A673 (cell line): ENCODE data around the gene HSDL2. TPM values are rescaled to one million over a fixed set of nuclear protein-coding genes. Genes with fewer than 3 reads are reported as not detected.
A peak's percentile ranks its signal among the peaks of the same experiment; 100 is the strongest.

Experiments
- BruUV-seq: library from RNA; stranded (reverse); fragments of 400-500 nt; replicated peaks from 2 replicates; lab custom pipeline; 2021; lab: Mats Ljungman, UMichigan
- CTCF ChIA-PET: fragments of 300-600 bp; sonication (Branson Sonifier 250); formaldehyde crosslinking; loops from one replicate; lab custom pipeline; 2022; ENCODE audit warnings: antibody characterized with exemption; lab: Charles Lee
- POLR2A ChIA-PET: fragments of 300-600 bp; sonication (Branson Sonifier 250); formaldehyde crosslinking; loops from one replicate; lab custom pipeline; 2022; ENCODE audit warnings: antibody characterized with exemption; ENCODE audit not compliant: low non-redundant PET; lab: Charles Lee
- DNase-seq: peaks from one replicate; pipeline ENCODE4 v3.0.0-alpha.2; 2015; ENCODE audit warnings: low spot score
- H3K27ac ChIP-seq: fragments of 200-600 bp; sonication (generic); 2 replicates; pipeline ENCODE4 v1.5.1; 2016; ENCODE audit warnings: mixed run types, low read depth, mild to moderate bottlenecking, mixed read lengths, antibody characterized with exemption, low read length; ENCODE audit not compliant: poor library complexity, severe bottlenecking
- H3K27me3 ChIP-seq: fragments of 200-600 bp; sonication (generic); replicated peaks from 2 replicates; pipeline ENCODE4 v1.6.1; 2017; ENCODE audit warnings: mixed run types, low read depth, mild to moderate bottlenecking, mixed read lengths, antibody characterized with exemption, low read length; ENCODE audit not compliant: insufficient read depth, poor library complexity
- H3K36me3 ChIP-seq: fragments of 200-600 bp; sonication (generic); 2 replicates; pipeline ENCODE4 v1.6.1; 2016; ENCODE audit warnings: mixed run types, mild to moderate bottlenecking, mixed read lengths, antibody characterized with exemption, low read length; ENCODE audit not compliant: insufficient read depth, poor library complexity, severe bottlenecking
- H3K4me1 ChIP-seq: fragments of 200-600 bp; sonication (generic); 2 replicates; pipeline ENCODE4 v1.6.1; 2017; ENCODE audit warnings: mixed run types, mild to moderate bottlenecking, mixed read lengths, antibody characterized with exemption, low read length; ENCODE audit not compliant: insufficient read depth, poor library complexity, severe bottlenecking
- H3K4me3 ChIP-seq: fragments of 200-600 bp; sonication (generic); 2 replicates; pipeline ENCODE4 v1.5.1; 2016; ENCODE audit warnings: low read depth, mixed run types, mild to moderate bottlenecking, mixed read lengths, low read length; ENCODE audit not compliant: poor library complexity, severe bottlenecking
- H3K9me3 ChIP-seq: fragments of 200-600 bp; sonication (generic); 2 replicates; pipeline ENCODE4 v1.6.1; 2016; ENCODE audit warnings: mixed run types, low read depth, mild to moderate bottlenecking, mixed read lengths, antibody characterized with exemption, low read length; ENCODE audit not compliant: poor library complexity, severe bottlenecking
- EZH2 ChIP-seq: fragments of 200-600 bp; sonication (generic); IDR thresholded peaks from 2 replicates; pipeline ENCODE4 v1.6.1; 2017; ENCODE audit warnings: borderline replicate concordance, low read depth, mild to moderate bottlenecking, mixed read lengths, antibody characterized with exemption, low read length; ENCODE audit not compliant: poor library complexity, severe bottlenecking
- intact Hi-C: fragments of 100-400 bp; cut with micrococcal nuclease; formaldehyde crosslinking; loops from one replicate; pipeline ENCODE4 v1.10.0; 2022; ENCODE audit not compliant: unreplicated experiment
- total RNA-seq: library from RNA; stranded (reverse); gene quantifications from 2 replicates; pipeline ENCODE4 v1.2.3, GENCODE V29; 2021
- TF ChIP-seq, protein P1 (sequence below): fragments of 300-800, 200-600 bp; sonication (generic); conservative IDR thresholded peaks from 2 replicates; pipeline ENCODE4 v1.5.1; 2017; ENCODE audit warnings: low read depth, mild to moderate bottlenecking, antibody characterized with exemption, low read length, moderate library complexity, mixed read lengths

HSDL2 gene
- total RNA-seq, 1 experiment from 2014 or later = 28.2 TPM

DNA sequence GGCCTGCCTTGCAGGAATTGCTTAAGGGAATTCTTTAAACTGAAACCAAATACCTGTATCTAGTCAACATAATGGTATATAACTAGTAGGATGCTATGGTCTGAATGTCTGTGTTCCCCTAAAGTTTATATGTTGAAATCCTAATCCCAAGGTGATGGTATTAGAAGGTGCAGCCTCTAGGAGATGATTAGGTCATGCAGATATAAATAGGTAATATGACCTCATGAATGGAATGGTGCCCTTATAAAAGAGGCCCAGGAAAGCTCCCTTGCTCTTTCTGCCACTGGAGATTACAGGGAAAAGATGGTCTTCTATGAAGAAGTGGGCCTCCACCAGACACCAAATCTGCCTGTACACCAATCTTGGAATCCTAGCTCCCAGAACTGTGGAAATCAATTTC, 99.3 kb downstream of the HSDL2 start:
- no peak overlapping the region for H3K4me3 ChIP-seq
- no peaks in the 10 kb centered on the region for H3K4me1 ChIP-seq
- TF ChIP-seq EZH2 = no peak
- TF ChIP-seq, protein P1, sequence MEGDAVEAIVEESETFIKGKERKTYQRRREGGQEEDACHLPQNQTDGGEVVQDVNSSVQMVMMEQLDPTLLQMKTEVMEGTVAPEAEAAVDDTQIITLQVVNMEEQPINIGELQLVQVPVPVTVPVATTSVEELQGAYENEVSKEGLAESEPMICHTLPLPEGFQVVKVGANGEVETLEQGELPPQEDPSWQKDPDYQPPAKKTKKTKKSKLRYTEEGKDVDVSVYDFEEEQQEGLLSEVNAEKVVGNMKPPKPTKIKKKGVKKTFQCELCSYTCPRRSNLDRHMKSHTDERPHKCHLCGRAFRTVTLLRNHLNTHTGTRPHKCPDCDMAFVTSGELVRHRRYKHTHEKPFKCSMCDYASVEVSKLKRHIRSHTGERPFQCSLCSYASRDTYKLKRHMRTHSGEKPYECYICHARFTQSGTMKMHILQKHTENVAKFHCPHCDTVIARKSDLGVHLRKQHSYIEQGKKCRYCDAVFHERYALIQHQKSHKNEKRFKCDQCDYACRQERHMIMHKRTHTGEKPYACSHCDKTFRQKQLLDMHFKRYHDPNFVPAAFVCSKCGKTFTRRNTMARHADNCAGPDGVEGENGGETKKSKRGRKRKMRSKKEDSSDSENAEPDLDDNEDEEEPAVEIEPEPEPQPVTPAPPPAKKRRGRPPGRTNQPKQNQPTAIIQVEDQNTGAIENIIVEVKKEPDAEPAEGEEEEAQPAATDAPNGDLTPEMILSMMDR = no peak
- DNase-seq = no peak
- no peaks in the 10 kb centered on the region for H3K27me3 ChIP-seq
- POLR2A ChIA-PET = no interaction called here
- intact Hi-C loops = no loop called here
- H3K9me3 ChIP-seq = no peaks in the 10 kb centered on the region
- no TSS peak for BruUV-seq
- CTCF ChIA-PET = no interaction called here
- no peak overlapping the region for H3K27ac ChIP-seq
- H3K36me3 ChIP-seq = no peaks in the 10 kb centered on the region

DNA sequence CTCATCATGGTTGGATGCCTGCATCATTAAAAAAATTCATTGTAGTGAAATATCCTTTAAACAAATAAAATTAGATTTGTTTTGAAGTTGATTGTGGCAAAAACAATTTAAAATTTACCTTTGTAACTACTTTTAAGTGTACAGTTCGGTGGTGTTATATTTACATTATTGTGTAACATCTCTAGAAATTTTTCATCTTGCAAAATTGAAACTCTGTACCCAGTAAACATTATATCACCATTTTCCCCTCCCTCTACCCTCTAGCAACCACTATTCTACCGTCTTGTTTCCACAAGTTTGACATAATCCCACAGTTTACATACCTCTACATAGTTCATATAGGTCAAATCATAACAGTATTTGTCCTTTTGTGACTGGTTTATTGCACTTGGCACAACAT, 104.7 kb downstream of the HSDL2 start:
- Histone ChIP-seq H3K4me1 (peaks cover 21% of the 10 kb centered on the region), H3K27ac (no peak overlapping the region), H3K4me3 (no peak overlapping the region), H3K36me3 (no peaks in the 10 kb centered on the region), H3K9me3 (no peaks in the 10 kb centered on the region), H3K27me3 (no peaks in the 10 kb centered on the region)
- TF ChIP-seq, protein P1 = no peak
- TF ChIP-seq EZH2 = no peak
- ChIA-PET POLR2A (no interaction called here), CTCF (no interaction called here)
- no peak for DNase-seq
- no TSS peak for BruUV-seq
- intact Hi-C loops = no loop called here

DNA sequence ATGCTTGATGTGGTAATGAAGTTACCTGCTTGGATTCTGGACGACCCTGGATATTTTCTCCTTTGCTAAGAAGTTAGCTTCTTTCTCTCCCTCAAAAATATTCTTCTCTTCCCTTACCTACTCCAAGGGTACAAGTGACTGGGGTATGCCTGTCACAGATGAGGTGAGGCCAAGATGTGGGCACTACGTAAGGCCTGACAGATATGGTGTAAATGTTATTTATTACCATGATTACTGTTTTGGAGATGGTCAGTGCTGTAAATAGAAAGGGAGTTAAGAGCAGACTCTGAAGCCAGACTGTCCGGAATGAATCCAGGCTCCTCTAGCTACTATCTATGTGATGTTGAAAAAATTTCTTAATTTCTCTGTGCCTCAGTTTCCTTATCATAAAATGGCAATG, 105.7 kb downstream of the HSDL2 start:
- DNase-seq = no peak
- no peak overlapping the region for H3K27ac ChIP-seq
- H3K36me3 ChIP-seq = no peaks in the 10 kb centered on the region
- H3K27me3 ChIP-seq = no peaks in the 10 kb centered on the region
- ChIA-PET CTCF (no interaction called here), POLR2A (no interaction called here)
- peaks cover 30% of the 10 kb centered on the region for H3K4me1 ChIP-seq
- no peaks in the 10 kb centered on the region for H3K9me3 ChIP-seq
- BruUV-seq = TSS peak; percentile 46
- H3K4me3 ChIP-seq = peak overlapping the region; percentile 72
- TF ChIP-seq EZH2 = no peak
- TF ChIP-seq, protein P1 = no peak
- intact Hi-C loops = no loop called here
